IgD-negative memory B cell (primary cell): ENCODE measurements around the gene SYT7. TPM values are rescaled to one million over a fixed set of nuclear protein-coding genes. Genes with fewer than 3 reads are reported as not detected.
"Not testable (repeated sequence)": the region's sequence is repeated elsewhere in the genome, so short reads cannot be mapped to it uniquely, and the experiment has no call there.

Experiments used
- H3K27ac Mint-ChIP-seq, 3 donors: one replicate each; pipeline ENCODE4 v1.8.0; 2020 to 2022; ENCODE audit warnings: mild to moderate bottlenecking in 3 of 3, mixed read lengths in 3 of 3, moderate library complexity in 1 of 3
- H3K27me3 Mint-ChIP-seq: one replicate; pipeline ENCODE4 v1.8.0; 2021; ENCODE audit warnings: mixed read lengths
- H3K36me3 Mint-ChIP-seq: one replicate; pipeline ENCODE4 v1.8.0; 2020; ENCODE audit warnings: mild to moderate bottlenecking, mixed read lengths
- H3K4me1 Mint-ChIP-seq, 3 donors: one replicate each; pipeline ENCODE4 v1.8.0; 2020 to 2022; ENCODE audit warnings: mixed read lengths in 3 of 3, mild to moderate bottlenecking in 1 of 3
- H3K4me3 Mint-ChIP-seq, 4 donors: one replicate each; pipeline ENCODE4 v1.8.0; 2020 to 2022; ENCODE audit warnings: mild to moderate bottlenecking in 4 of 4, mixed read lengths in 4 of 4, moderate library complexity in 3 of 4
- H3K9me3 Mint-ChIP-seq, 3 donors: one replicate each; pipeline ENCODE4 v1.8.0; 2020 to 2021; ENCODE audit warnings: mixed read lengths in 3 of 3, mild to moderate bottlenecking in 1 of 3
- polyA plus RNA-seq: library from polyadenylated mRNA; unstranded; fragments of 300-500 nt; fragmentation: Illumina TruSeq; gene quantifications from one replicate; pipeline ENCODE4 v1.2.3, GENCODE V29; 2021

The SYT7 gene
- polyA plus RNA-seq, 1 donor from 2014 or later, result not detected

DNA sequence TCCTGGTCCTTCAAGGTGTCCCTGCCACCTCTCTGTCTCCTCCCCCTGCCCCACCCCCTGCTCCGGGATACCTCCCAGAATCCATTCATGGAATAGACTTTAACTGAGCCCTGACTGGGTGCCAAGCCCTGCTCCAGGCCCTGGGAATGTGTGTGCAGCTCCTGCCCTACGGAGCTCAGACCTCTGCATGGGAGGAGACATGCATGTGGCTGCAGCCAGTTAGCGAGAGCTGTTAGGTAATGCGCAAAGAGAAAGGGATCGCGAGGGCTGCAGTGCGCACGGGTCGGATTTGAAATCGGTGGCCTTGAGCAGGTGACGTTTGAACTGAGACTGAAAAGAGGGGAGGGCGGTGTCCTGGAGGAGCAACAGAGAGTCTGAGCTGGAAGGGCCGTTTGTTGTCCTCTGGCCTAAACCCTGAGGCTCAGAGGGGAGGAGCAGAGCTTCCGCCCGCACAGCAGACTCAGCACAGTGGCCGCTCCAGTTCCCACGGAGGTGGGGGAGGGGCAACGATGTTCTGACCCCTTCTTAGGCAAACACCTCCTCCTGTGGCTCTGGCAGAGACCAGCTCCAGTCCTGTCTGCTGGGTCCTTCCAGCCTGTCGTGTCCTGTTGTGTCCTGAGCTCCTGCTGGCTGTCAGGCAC lies 92.1 kb downstream of the SYT7 start:
- Mint-ChIP-seq H3K27ac (no peak overlapping the region), H3K27me3 (no peaks in the 10 kb centered on the region), H3K36me3 (peaks cover 5% of the 10 kb centered on the region), H3K4me3 (no peak overlapping the region), H3K4me1 (peaks cover 0 to 1% (median 0%) of the 10 kb centered on the region in 3 donors), H3K9me3 (peaks cover 0 to 3% (median 0%) of the 10 kb centered on the region in 3 donors)

- H3K4me3 Mint-ChIP-seq, result no peak overlapping the region
- H3K4me1 Mint-ChIP-seq, result peaks cover 0 to 1% (median 0%) of the 10 kb centered on the region in 3 donors
- no peaks in the 10 kb centered on the region for H3K27me3 Mint-ChIP-seq
- H3K9me3 Mint-ChIP-seq, result peaks cover 0 to 3% (median 0%) of the 10 kb centered on the region in 3 donors
- peaks cover 5% of the 10 kb centered on the region for H3K36me3 Mint-ChIP-seq
- H3K27ac Mint-ChIP-seq, result no peak overlapping the region
Measured at GRCh38 chr11:61487342-61488025, 93.4 kb downstream of the SYT7 start.

GRCh38 chr11:61486779-61487178 lies 94.1 kb downstream of the SYT7 start:
- H3K27me3 Mint-ChIP-seq, result peaks cover 4% of the 10 kb centered on the region
- no peak overlapping the region for H3K4me3 Mint-ChIP-seq
- H3K9me3 Mint-ChIP-seq, result peaks cover 0 to 3% (median 0%) of the 10 kb centered on the region in 3 donors
- peaks cover 0 to 1% (median 0%) of the 10 kb centered on the region in 3 donors for H3K4me1 Mint-ChIP-seq
- H3K27ac Mint-ChIP-seq, result no peak overlapping the region
- peaks cover 5% of the 10 kb centered on the region for H3K36me3 Mint-ChIP-seq

GRCh38 chr11:61486011-61486620 lies 94.8 kb downstream of the SYT7 start:
- H3K27ac Mint-ChIP-seq, result no peak overlapping the region
- peak overlapping the region in 1 of 4 donors; percentile 16 for H3K4me3 Mint-ChIP-seq
- H3K27me3 Mint-ChIP-seq, result peaks cover 4% of the 10 kb centered on the region
- H3K4me1 Mint-ChIP-seq, result peaks cover 0 to 1% (median 0%) of the 10 kb centered on the region in 3 donors
- peaks cover 0 to 3% (median 0%) of the 10 kb centered on the region in 3 donors for H3K9me3 Mint-ChIP-seq
- peaks cover 5% of the 10 kb centered on the region for H3K36me3 Mint-ChIP-seq

DNA sequence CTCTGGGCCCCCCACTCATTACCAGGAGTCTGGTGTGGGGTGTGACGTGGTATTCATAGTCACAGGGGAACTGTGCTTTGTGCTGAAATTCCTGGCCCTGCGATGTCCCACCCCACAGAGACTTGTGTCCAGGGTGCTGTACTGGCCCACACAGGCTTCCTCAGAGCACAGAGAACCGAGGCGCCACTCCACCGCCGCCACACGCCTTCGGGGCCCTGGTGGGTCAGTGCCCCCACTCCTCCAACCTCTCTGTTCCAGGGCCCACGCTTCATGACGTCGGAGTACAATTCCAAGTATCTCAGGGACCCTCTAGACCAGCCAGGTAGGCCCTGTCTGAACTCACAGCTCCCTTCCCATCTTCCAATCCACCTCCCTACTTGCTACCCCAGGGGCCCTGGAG lies 95.8 kb downstream of the SYT7 start:
- no peak overlapping the region for H3K4me3 Mint-ChIP-seq
- H3K9me3 Mint-ChIP-seq, result peaks cover 0 to 3% (median 0%) of the 10 kb centered on the region in 3 donors
- H3K4me1 Mint-ChIP-seq, result peaks cover 0 to 1% (median 0%) of the 10 kb centered on the region in 3 donors
- peaks cover 5% of the 10 kb centered on the region for H3K36me3 Mint-ChIP-seq
- H3K27ac Mint-ChIP-seq, result no peak overlapping the region
- peaks cover 4% of the 10 kb centered on the region for H3K27me3 Mint-ChIP-seq

GRCh38 chr11:61484541-61484940 lies 96.3 kb downstream of the SYT7 start:
- Mint-ChIP-seq H3K27me3 (peaks cover 4% of the 10 kb centered on the region), H3K4me3 (no peak overlapping the region), H3K4me1 (peaks cover 0 to 1% (median 0%) of the 10 kb centered on the region in 3 donors), H3K9me3 (peaks cover 0 to 3% (median 0%) of the 10 kb centered on the region in 3 donors), H3K36me3 (peaks cover 5% of the 10 kb centered on the region), H3K27ac (no peak overlapping the region)

- peaks cover 0 to 3% (median 0%) of the 10 kb centered on the region in 3 donors for H3K9me3 Mint-ChIP-seq
- H3K36me3 Mint-ChIP-seq, result peaks cover 4% of the 10 kb centered on the region
- peaks cover 0 to 2% (median 0%) of the 10 kb centered on the region in 3 donors for H3K4me1 Mint-ChIP-seq
- H3K27ac Mint-ChIP-seq, result no peak overlapping the region
- no peak overlapping the region for H3K4me3 Mint-ChIP-seq
- H3K27me3 Mint-ChIP-seq, result peaks cover 4% of the 10 kb centered on the region
Measured at GRCh38 chr11:61482513-61482912, 98.4 kb downstream of the SYT7 start.

DNA sequence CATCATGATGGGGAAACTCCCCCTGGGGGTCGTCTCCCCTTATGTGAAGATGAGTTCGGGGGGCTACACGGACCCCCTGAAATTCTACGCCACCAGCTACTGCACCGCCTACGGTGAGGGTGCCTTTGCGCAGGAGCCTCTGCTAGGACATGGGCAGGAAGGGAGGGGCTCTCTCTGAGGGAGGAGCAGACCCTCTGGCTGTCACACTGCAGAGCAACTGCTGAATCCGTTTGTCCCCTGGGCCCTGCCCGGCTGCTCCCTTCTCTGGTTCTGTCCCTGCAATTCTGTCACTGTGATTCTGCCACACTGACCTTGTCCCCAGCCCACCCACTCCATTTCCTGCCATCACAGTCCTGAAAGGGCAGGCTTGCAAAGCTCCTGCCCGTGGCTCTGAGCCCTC lies 99.1 kb downstream of the SYT7 start:
- no peak overlapping the region for H3K4me3 Mint-ChIP-seq
- peaks cover 0 to 2% (median 0%) of the 10 kb centered on the region in 3 donors for H3K4me1 Mint-ChIP-seq
- peak overlapping the region in 1 of 3 donors; percentile 58 for H3K27ac Mint-ChIP-seq
- H3K9me3 Mint-ChIP-seq, result no peaks in the 10 kb centered on the region
- H3K27me3 Mint-ChIP-seq, result peaks cover 4% of the 10 kb centered on the region
- peaks cover 1% of the 10 kb centered on the region for H3K36me3 Mint-ChIP-seq

DNA sequence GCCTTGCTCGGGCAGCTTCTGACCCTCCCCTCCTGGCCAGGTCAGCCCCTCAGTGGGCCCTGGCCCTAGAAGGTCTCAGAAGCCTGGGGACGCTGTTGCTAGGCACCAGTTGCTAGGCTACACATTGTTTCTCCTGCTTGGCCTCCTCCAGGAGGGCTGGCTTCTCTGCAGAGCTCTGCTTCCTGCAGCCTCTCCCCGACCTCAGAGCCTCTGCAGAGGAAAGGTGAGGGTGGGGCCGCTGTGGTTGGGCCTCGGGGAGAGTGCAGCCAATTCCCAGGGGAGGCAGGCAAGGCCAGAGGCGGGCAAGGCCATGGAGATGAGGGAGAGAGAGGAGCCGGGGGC lies 99.9 kb downstream of the SYT7 start:
- Mint-ChIP-seq H3K9me3 (no peaks in the 10 kb centered on the region), H3K27ac (no peak overlapping the region), H3K4me1 (peaks cover 0 to 2% (median 0%) of the 10 kb centered on the region in 3 donors), H3K27me3 (peaks cover 4% of the 10 kb centered on the region), H3K4me3 (no peak overlapping the region), H3K36me3 (peaks cover 1% of the 10 kb centered on the region)

GRCh38 chr11:61480261-61480993 lies 100.4 kb downstream of the SYT7 start:
- Mint-ChIP-seq H3K27ac (no peak overlapping the region), H3K36me3 (peaks cover 1% of the 10 kb centered on the region), H3K9me3 (no peaks in the 10 kb centered on the region), H3K27me3 (peaks cover 4% of the 10 kb centered on the region), H3K4me1 (peaks cover 0 to 2% (median 0%) of the 10 kb centered on the region in 3 donors), H3K4me3 (no peak overlapping the region)

- not testable (repeated sequence) for H3K9me3 Mint-ChIP-seq, H3K4me1 Mint-ChIP-seq, H3K27me3 Mint-ChIP-seq, H3K27ac Mint-ChIP-seq, H3K36me3 Mint-ChIP-seq, H3K4me3 Mint-ChIP-seq
Measured at GRCh38 chr11:61479360-61480058, 101.4 kb downstream of the SYT7 start.

- H3K4me1 Mint-ChIP-seq, result peaks cover 0 to 2% (median 0%) of the 10 kb centered on the region in 3 donors
- no peak overlapping the region for H3K27ac Mint-ChIP-seq
- H3K9me3 Mint-ChIP-seq, result no peaks in the 10 kb centered on the region
- peaks cover 4% of the 10 kb centered on the region for H3K27me3 Mint-ChIP-seq
- H3K36me3 Mint-ChIP-seq, result peaks cover 3% of the 10 kb centered on the region
- no peak overlapping the region for H3K4me3 Mint-ChIP-seq
Measured at GRCh38 chr11:61477727-61478148, 103.1 kb downstream of the SYT7 start.

DNA sequence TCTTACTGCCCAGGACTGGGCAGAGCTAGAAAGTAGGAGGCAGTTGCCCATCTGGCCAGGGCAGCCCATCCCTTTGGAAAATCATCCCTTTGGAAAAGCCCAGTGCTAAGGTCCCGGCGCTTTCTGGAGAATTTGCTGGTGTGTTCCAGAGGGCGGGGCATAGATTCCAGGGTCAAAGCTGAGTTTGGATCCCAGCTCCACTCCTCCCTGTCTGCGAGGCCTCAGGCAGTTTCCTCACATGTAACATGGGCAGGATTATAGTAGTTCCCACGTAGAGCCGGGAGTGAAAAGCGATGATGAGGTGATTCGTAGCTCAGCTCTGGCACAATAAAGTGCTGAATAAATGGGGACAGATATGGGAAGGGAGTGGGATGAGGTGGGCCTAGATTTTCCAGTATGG lies 103.8 kb downstream of the SYT7 start:
- Mint-ChIP-seq H3K4me3 (no peak overlapping the region), H3K36me3 (peaks cover 3% of the 10 kb centered on the region), H3K9me3 (no peaks in the 10 kb centered on the region), H3K27ac (no peak overlapping the region), H3K27me3 (peaks cover 4% of the 10 kb centered on the region), H3K4me1 (peaks cover 0 to 4% (median 0%) of the 10 kb centered on the region in 3 donors)

GRCh38 chr11:61476371-61476770 lies 104.5 kb downstream of the SYT7 start:
- Mint-ChIP-seq H3K4me3 (no peak overlapping the region), H3K36me3 (peaks cover 3% of the 10 kb centered on the region), H3K4me1 (peaks cover 0 to 4% (median 0%) of the 10 kb centered on the region in 3 donors), H3K27ac (peak overlapping the region in 1 of 3 donors; percentile 11), H3K27me3 (no peaks in the 10 kb centered on the region), H3K9me3 (no peaks in the 10 kb centered on the region)
